Neural cell (in vitro differentiated cells): Measurements from ENCODE around the gene EPC1. TPM values are rescaled to one million over a fixed set of nuclear protein-coding genes. Genes with fewer than 3 reads are reported as not detected.

Source experiments
- H2AFZ ChIP-seq: fragments of 200-600, 300-800 bp; sonication (generic), shearing (Covaris generic); 2 replicates; pipeline ENCODE4 v1.6.0; 2014; ENCODE audit warnings: low read depth, mild to moderate bottlenecking, antibody characterized with exemption, low read length, moderate library complexity
- H3F3A ChIP-seq: fragments of 200-600 bp; shearing (Covaris generic); 2 replicates; pipeline ENCODE4 v1.6.1; 2016; ENCODE audit warnings: mild to moderate bottlenecking, moderate library complexity, mixed read lengths, antibody characterized with exemption, low read length; ENCODE audit not compliant: insufficient read depth, poor library complexity, severe bottlenecking
- H3K27ac ChIP-seq: fragments of 200-600, 300-800 bp; sonication (generic), shearing (Covaris generic); 2 replicates; pipeline ENCODE4 v1.5.1; 2014; ENCODE audit warnings: mild to moderate bottlenecking, low read length, moderate library complexity
- H3K27me3 ChIP-seq: fragments of 300-800, 200-600 bp; sonication (generic), shearing (Covaris generic); 2 replicates; pipeline ENCODE4 v1.6.0; 2014; ENCODE audit warnings: mild to moderate bottlenecking, low read depth, low read length, moderate library complexity; ENCODE audit not compliant: insufficient read depth
- H3K36me3 ChIP-seq: fragments of 300-800, 200-600 bp; sonication (generic), shearing (Covaris generic); 2 replicates; pipeline ENCODE4 v1.5.1; 2014; ENCODE audit warnings: mild to moderate bottlenecking, antibody characterized with exemption, low read length, moderate library complexity; ENCODE audit not compliant: insufficient read depth
- H3K4me2 ChIP-seq: fragments of 300-800, 200-600 bp; sonication (generic), shearing (Covaris generic); 2 replicates; pipeline ENCODE4 v1.6.0; 2014; ENCODE audit warnings: mild to moderate bottlenecking, low read length
- H3K4me3 ChIP-seq: fragments of 300-800, 200-600 bp; sonication (generic), shearing (Covaris generic); 2 replicates; pipeline ENCODE4 v1.5.1; 2014; ENCODE audit warnings: mild to moderate bottlenecking, low read length, moderate library complexity
- H3K79me2 ChIP-seq: fragments of 200-600 bp; shearing (Covaris generic); replicated peaks from 2 replicates; pipeline ENCODE4 v1.6.0; 2014; ENCODE audit warnings: mild to moderate bottlenecking, low read length, moderate library complexity; ENCODE audit not compliant: insufficient read depth
- H3K9ac ChIP-seq: fragments of 300-800, 200-600 bp; sonication (generic), shearing (Covaris generic); 2 replicates; pipeline ENCODE4 v1.6.1; 2016; ENCODE audit warnings: mild to moderate bottlenecking, low read length, mixed read lengths
- H3K9me2 ChIP-seq: fragments of 200-600 bp; shearing (Covaris generic); 2 replicates; pipeline ENCODE4 v1.6.1; 2016; ENCODE audit warnings: mild to moderate bottlenecking, low read length, mixed read lengths; ENCODE audit not compliant: insufficient read depth
- H3K9me3 ChIP-seq: fragments of 200-600, 300-800 bp; sonication (generic), shearing (Covaris generic); 2 replicates; pipeline ENCODE4 v1.6.1; 2016; ENCODE audit warnings: mild to moderate bottlenecking, mixed run types, low read length, moderate library complexity, mixed read lengths
- H4K20me1 ChIP-seq: fragments of 200-600 bp; shearing (Covaris generic); 2 replicates; pipeline ENCODE4 v1.6.1; 2016; ENCODE audit warnings: mild to moderate bottlenecking, mixed run types; ENCODE audit not compliant: insufficient read depth
- EP300 ChIP-seq: fragments of 450-650 bp; conservative IDR thresholded peaks from 2 replicates; pipeline ENCODE4 v1.6.1; 2014; ENCODE audit warnings: antibody characterized with exemption, mild to moderate bottlenecking, moderate library complexity; ENCODE audit not compliant: poor library complexity, severe bottlenecking
- EZH2 ChIP-seq: fragments of 200-600, 300-800 bp; shearing (Covaris generic), sonication (generic); IDR thresholded peaks from 2 replicates; pipeline ENCODE4 v1.6.1; 2014; ENCODE audit warnings: antibody characterized with exemption, low read length, borderline replicate concordance, mild to moderate bottlenecking; ENCODE audit not compliant: insufficient read depth, poor library complexity, severe bottlenecking
- MXI1 ChIP-seq: fragments of 450-650 bp; conservative IDR thresholded peaks from 2 replicates; pipeline ENCODE4 v1.6.1; 2014; ENCODE audit warnings: antibody characterized with exemption, mild to moderate bottlenecking; ENCODE audit not compliant: poor library complexity, severe bottlenecking
- POLR2AphosphoS5 ChIP-seq: IDR thresholded peaks from 2 replicates; pipeline ENCODE4 v1.6.1; 2012
- RAD21 ChIP-seq: fragments of 450-650 bp; conservative IDR thresholded peaks from 2 replicates; pipeline ENCODE4 v1.6.1; 2014; ENCODE audit warnings: antibody characterized with exemption, mild to moderate bottlenecking, moderate library complexity
- REST ChIP-seq: IDR thresholded peaks from 2 replicates; pipeline ENCODE4 v1.6.1; 2012; ENCODE audit warnings: borderline replicate concordance
- SMC3 ChIP-seq: fragments of 450-650 bp; conservative IDR thresholded peaks from 2 replicates; pipeline ENCODE4 v1.6.1; 2014; ENCODE audit warnings: antibody characterized with exemption, mild to moderate bottlenecking, moderate library complexity; ENCODE audit not compliant: poor library complexity
- TAF1 ChIP-seq: IDR thresholded peaks from 2 replicates; pipeline ENCODE4 v1.6.1; 2012; ENCODE audit warnings: low read depth
- polyA plus RNA-seq: library from polyadenylated mRNA; depleted of rRNA; stranded (reverse); fragments of >200 nt; gene quantifications from 2 replicates; pipeline ENCODE4 v1.2.3, GENCODE V29; 2014
- TF ChIP-seq, protein P1 (sequence below): fragments of 450-650 bp; IDR thresholded peaks from 2 replicates; pipeline ENCODE4 v1.5.1; 2014; ENCODE audit warnings: antibody characterized with exemption, mild to moderate bottlenecking, moderate library complexity; ENCODE audit not compliant: poor library complexity, severe bottlenecking

Gene EPC1
- polyA plus RNA-seq, 1 donor from 2014 or later, result 137 TPM

- Histone ChIP-seq H3K27ac (no peak overlapping the region), H3K9ac (no peak overlapping the region)
- TF ChIP-seq EP300 (no peak), TAF1 (no peak), EZH2 (no peak), REST (no peak), MXI1 (no peak), SMC3 (no peak), POLR2AphosphoS5 (no peak), RAD21 (no peak)
- TF ChIP-seq, protein P1, sequence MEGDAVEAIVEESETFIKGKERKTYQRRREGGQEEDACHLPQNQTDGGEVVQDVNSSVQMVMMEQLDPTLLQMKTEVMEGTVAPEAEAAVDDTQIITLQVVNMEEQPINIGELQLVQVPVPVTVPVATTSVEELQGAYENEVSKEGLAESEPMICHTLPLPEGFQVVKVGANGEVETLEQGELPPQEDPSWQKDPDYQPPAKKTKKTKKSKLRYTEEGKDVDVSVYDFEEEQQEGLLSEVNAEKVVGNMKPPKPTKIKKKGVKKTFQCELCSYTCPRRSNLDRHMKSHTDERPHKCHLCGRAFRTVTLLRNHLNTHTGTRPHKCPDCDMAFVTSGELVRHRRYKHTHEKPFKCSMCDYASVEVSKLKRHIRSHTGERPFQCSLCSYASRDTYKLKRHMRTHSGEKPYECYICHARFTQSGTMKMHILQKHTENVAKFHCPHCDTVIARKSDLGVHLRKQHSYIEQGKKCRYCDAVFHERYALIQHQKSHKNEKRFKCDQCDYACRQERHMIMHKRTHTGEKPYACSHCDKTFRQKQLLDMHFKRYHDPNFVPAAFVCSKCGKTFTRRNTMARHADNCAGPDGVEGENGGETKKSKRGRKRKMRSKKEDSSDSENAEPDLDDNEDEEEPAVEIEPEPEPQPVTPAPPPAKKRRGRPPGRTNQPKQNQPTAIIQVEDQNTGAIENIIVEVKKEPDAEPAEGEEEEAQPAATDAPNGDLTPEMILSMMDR, result no peak
These were observed 83.7 kb downstream of the EPC1 start for GRCh38 chr10:32263300-32263699.

DNA sequence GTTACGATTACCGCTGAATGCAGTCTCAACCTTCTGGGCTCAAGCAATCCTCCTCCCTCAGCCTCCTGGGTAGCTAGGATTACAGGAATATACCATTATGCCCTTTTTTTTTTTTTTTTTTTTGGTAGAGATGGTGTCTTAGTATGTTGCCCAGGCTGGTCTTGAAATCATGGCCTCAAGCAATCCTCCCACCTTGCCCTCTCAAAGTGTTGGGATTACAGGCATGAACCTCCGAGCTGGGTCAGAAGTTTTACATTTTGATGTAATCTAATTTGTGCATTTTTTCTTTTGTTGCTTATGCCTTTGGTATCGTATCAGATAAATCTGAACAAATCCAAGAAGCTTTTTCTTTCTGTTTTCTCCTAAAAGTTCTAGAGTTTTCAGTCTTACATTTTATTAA, 87.4 kb downstream of the EPC1 start:
- Histone ChIP-seq H3K9ac (no peak overlapping the region), H3K27me3 (no peaks in the 10 kb centered on the region), H3K79me2 (no peaks in the 10 kb centered on the region), H3F3A (no peaks in the 10 kb centered on the region), H3K4me2 (no peak overlapping the region), H2AFZ (no peak overlapping the region), H3K36me3 (no peaks in the 10 kb centered on the region), H3K27ac (no peak overlapping the region), H3K4me3 (no peak overlapping the region), H3K9me3 (no peaks in the 10 kb centered on the region), H3K9me2 (no peaks in the 10 kb centered on the region), H4K20me1 (no peaks in the 10 kb centered on the region)
- TF ChIP-seq, protein P1, result no peak
- TF ChIP-seq EZH2 (no peak), RAD21 (no peak), POLR2AphosphoS5 (no peak), MXI1 (no peak), TAF1 (no peak), SMC3 (no peak), REST (no peak), EP300 (no peak)

More at GRCh38 chr10:32263300-32263699, 83.7 kb downstream of the EPC1 start:
- Histone ChIP-seq H3K36me3 (peaks cover 19% of the 10 kb centered on the region), H4K20me1 (no peaks in the 10 kb centered on the region), H3K79me2 (no peaks in the 10 kb centered on the region), H3K4me3 (no peak overlapping the region), H3F3A (no peaks in the 10 kb centered on the region), H3K9me3 (no peaks in the 10 kb centered on the region), H3K9me2 (no peaks in the 10 kb centered on the region), H2AFZ (no peak overlapping the region), H3K27me3 (no peaks in the 10 kb centered on the region), H3K4me2 (no peak overlapping the region)
